Activated CD8-positive, alpha-beta T cell treated with anti-CD3 and anti-CD28 coated beads for 36 hours (primary cell): ENCODE data around the gene TMPRSS9. TPM values are rescaled to one million over a fixed set of nuclear protein-coding genes. Genes with fewer than 3 reads are reported as not detected.

Experiments used
- ATAC-seq: fragments of 200-7000 bp; cut with Tn5 transposase; one replicate; pipeline ENCODE4 v1.10.0; 2021; ENCODE audit warnings: mild to moderate bottlenecking, moderate library complexity
- CTCF ChIA-PET: fragments of 350-600 bp; sonication (Branson Sonifier 250); formaldehyde crosslinking; loops from one replicate; lab custom pipeline; 2021; ENCODE audit warnings: antibody characterized with exemption; lab: Charles Lee
- POLR2A ChIA-PET: fragments of 350-600 bp; sonication (Branson Sonifier 250); formaldehyde crosslinking; loops from one replicate; lab custom pipeline; 2021; ENCODE audit warnings: antibody characterized with exemption; lab: Charles Lee
- DNase-seq: peaks from one replicate; pipeline ENCODE4 v3.0.0-alpha.2; 2020
- H3K27ac Mint-ChIP-seq: one replicate; pipeline ENCODE4 v1.8.0; 2021; ENCODE audit warnings: mild to moderate bottlenecking, mixed read lengths
- H3K27me3 Mint-ChIP-seq: one replicate; pipeline ENCODE4 v1.8.0; 2021; ENCODE audit warnings: mixed read lengths
- H3K36me3 Mint-ChIP-seq: one replicate; pipeline ENCODE4 v1.8.0; 2021; ENCODE audit warnings: low read depth, mixed read lengths
- H3K4me1 Mint-ChIP-seq: one replicate; pipeline ENCODE4 v1.8.0; 2021; ENCODE audit warnings: low read depth, mixed read lengths
- H3K4me3 Mint-ChIP-seq: one replicate; pipeline ENCODE4 v1.8.0; 2021; ENCODE audit warnings: mild to moderate bottlenecking, moderate library complexity, mixed read lengths
- H3K9me3 Mint-ChIP-seq: one replicate; pipeline ENCODE4 v1.8.0; 2021; ENCODE audit warnings: mixed read lengths
- CTCF ChIP-seq: fragments of 200-600 bp; IDR thresholded peaks from one replicate; pipeline ENCODE4 v1.8.0; 2022; ENCODE audit warnings: antibody characterized with exemption, mild to moderate bottlenecking
- intact Hi-C: fragments of 100-400 bp; cut with micrococcal nuclease; formaldehyde crosslinking; loops from one replicate; pipeline ENCODE4 v1.10.0; 2022
- total RNA-seq, 2 experiments: library from RNA; stranded (reverse); gene quantifications; one replicate each; pipeline ENCODE4 v1.2.3, GENCODE V29; 2021

Gene TMPRSS9
- total RNA-seq, 2 experiments from 2014 or later = not detected

DNA sequence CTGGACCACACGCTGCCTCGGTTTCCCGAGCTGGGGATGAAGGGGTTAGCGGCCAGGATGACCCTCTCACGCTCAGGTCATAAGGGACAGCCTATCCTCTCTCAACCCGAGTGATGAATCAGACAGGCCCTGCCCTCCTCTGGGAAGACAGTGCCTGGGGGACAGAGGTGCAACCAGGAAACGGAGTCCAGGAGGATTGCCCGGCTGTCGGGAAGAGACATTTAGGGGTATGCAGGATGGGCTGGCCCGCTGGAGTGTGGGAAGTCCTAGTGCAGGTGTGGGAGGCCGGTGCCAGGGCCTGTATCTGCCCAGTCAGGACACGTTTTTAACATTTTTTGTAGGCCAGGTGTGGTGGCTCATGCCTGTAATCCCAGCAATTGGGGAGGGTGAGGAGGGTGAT, 40.0 kb upstream of the TMPRSS9 start:
- TF ChIP-seq CTCF = no peak
- H3K36me3 Mint-ChIP-seq = peaks cover 12% of the 10 kb centered on the region
- H3K27ac Mint-ChIP-seq = no peak overlapping the region
- peaks cover 7% of the 10 kb centered on the region for H3K9me3 Mint-ChIP-seq
- DNase-seq (no peak), ATAC-seq (no peak)
- peaks cover 7% of the 10 kb centered on the region for H3K4me1 Mint-ChIP-seq
- CTCF ChIA-PET = no interaction called here
- H3K4me3 Mint-ChIP-seq = no peak overlapping the region
- peaks cover under 1% of the 10 kb centered on the region for H3K27me3 Mint-ChIP-seq
- intact Hi-C loops = no loop called here
- POLR2A ChIA-PET = interaction anchor here (6.9 kb wide), 1 partner anchor 6 kb away, joined by 32 read pairs; the partner anchor contains the start of genes LSM7 and SPPL2B

DNA sequence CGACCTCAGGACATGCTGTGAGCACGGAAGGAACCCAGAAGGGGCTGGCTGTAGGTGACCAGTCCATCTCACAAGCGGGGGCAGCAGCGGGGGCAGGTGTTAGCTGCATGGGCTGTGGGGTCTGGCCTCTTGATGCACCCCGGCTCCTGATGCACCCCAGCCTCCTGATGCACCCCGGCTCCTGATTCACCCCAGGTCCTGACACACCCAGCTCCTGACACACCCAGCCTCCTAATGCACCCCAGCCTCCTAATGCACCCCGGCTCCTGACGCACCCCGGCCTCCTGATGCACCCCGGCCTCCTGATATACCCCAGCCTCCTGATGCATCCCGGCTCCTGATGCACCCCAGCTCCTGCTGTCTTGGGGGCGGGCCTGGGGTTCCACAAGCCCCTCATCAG, 39.1 kb upstream of the TMPRSS9 start:
- no peak for TF ChIP-seq CTCF
- no peak overlapping the region for H3K4me3 Mint-ChIP-seq
- ChIA-PET POLR2A (interaction anchor here (0.6 to 1.1 kb wide), 4 partner anchors 33 to 1297 kb away, joined by 3 read pairs; no protein-coding TSS in a partner anchor), CTCF (interaction anchor here (0.8 kb wide), 1 partner anchor 29 kb away, joined by 3 read pairs; no protein-coding TSS in a partner anchor)
- no peaks in the 10 kb centered on the region for H3K27me3 Mint-ChIP-seq
- H3K4me1 Mint-ChIP-seq = peaks cover 16% of the 10 kb centered on the region
- peaks cover 18% of the 10 kb centered on the region for H3K36me3 Mint-ChIP-seq
- no peaks in the 10 kb centered on the region for H3K9me3 Mint-ChIP-seq
- no peak for ATAC-seq
- no peak overlapping the region for H3K27ac Mint-ChIP-seq
- no peak for DNase-seq
- intact Hi-C loops = no loop called here

GRCh38 chr19:2321565-2322283, 38.3 kb upstream of the TMPRSS9 start:
- intact Hi-C loops = no loop called here
- Mint-ChIP-seq H3K36me3 (peaks cover 25% of the 10 kb centered on the region), H3K9me3 (no peaks in the 10 kb centered on the region), H3K27ac (no peak overlapping the region), H3K27me3 (no peaks in the 10 kb centered on the region), H3K4me3 (no peak overlapping the region), H3K4me1 (peaks cover 23% of the 10 kb centered on the region)
- ChIA-PET CTCF (interaction anchor here (0.8 kb wide), 1 partner anchor 30 kb away, joined by 3 read pairs; no protein-coding TSS in a partner anchor), POLR2A (interaction anchor here (0.9 to 1.8 kb wide), 5 partner anchors 19 to 52 kb away, joined by 3 to 7 read pairs (median 3); no protein-coding TSS in a partner anchor)
- TF ChIP-seq CTCF = no peak
- no peak for ATAC-seq
- no peak for DNase-seq

GRCh38 chr19:2323707-2324106, 36.4 kb upstream of the TMPRSS9 start:
- POLR2A ChIA-PET = interaction anchor here (0.6 to 1.2 kb wide), 3 partner anchors 9 to 23 kb away, joined by 3 to 4 read pairs (median 3); no protein-coding TSS in a partner anchor
- CTCF ChIA-PET = no interaction called here
- H3K4me3 Mint-ChIP-seq = no peak overlapping the region
- peaks cover 39% of the 10 kb centered on the region for H3K36me3 Mint-ChIP-seq
- ATAC-seq (no peak), DNase-seq (no peak)
- H3K27me3 Mint-ChIP-seq = no peaks in the 10 kb centered on the region
- TF ChIP-seq CTCF = no peak
- H3K27ac Mint-ChIP-seq = no peak overlapping the region
- peaks cover 34% of the 10 kb centered on the region for H3K4me1 Mint-ChIP-seq
- intact Hi-C loops = no loop called here
- H3K9me3 Mint-ChIP-seq = no peaks in the 10 kb centered on the region
